ENCODE data around the gene EQTN. TPM values are rescaled to one million over a fixed set of nuclear protein-coding genes. Genes with fewer than 3 reads are reported as not detected.
"Not testable (repeated sequence)": the region's sequence is repeated elsewhere in the genome, so short reads cannot be mapped to it uniquely, and the experiment has no call there.

Gene EQTN
- total and polyA plus RNA-seq, 2 donors (not counting 1 experiment from before 2014, with no cell fraction given) = 0.58 TPM; not detected in 1

DNA sequence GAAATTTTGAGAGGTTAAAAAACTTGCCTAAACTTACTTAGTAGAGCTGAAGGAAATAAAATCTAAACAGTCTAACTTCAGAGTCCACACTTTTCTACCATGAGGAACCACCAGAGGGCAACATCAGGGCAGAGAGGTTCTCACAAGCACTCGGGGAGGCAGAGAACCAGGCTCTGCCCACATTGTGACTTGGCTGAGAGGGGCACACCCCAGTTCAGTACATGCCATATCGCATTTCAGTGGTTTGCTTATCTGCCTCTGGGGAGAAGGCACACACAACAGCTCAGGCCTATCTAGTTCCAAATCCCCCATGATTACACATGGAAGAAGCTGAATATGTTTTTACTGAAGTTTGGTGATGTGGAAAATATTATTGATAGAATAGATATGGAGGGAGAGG is 49.2 kb downstream of the EQTN start:
- CTCF ChIA-PET = interaction anchor here (0.5 to 1.7 kb wide), 4 partner anchors 31 to 641 kb away, joined by 3 to 5 read pairs (median 3); no protein-coding TSS in a partner anchor
- no peak overlapping the region for H3K27ac ChIP-seq (ENCODE audit: low read length in 2 of 2)

DNA sequence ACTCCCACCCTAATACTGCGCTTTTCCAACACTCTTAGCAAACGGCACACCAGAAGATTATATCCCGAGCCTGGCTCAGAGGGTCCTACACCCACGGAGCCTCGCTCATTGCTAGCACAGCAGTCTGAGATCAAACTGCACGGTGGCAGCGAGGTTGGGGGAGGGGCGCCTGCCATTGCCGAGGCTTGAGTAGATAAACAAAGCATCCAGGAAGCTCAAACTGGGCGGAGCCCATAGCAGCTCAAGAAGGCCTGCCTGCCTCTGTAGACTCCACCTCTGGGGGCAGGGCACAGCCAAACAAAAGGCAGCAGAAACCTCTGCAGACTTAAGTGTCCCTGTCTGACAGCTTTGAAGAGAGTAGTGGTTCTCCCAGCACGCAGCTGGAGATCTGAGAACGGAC is 57.3 kb downstream of the EQTN start:
- POLR2A ChIA-PET; H3K36me3 ChIP-seq (replicated peaks in 1 of 2; ENCODE audit: control extremely low read depth in 1 of 2, control insufficient read depth in 1 of 2, extremely low read depth in 1 of 2, insufficient read depth in 2 of 2, low read length in 1 of 2); H3K27ac Mint-ChIP-seq; H3K27ac ChIP-seq (ENCODE audit: low read length in 2 of 2); H3K27me3 Mint-ChIP-seq; H3K27me3 ChIP-seq (replicated peaks in 1 of 4; ENCODE audit: control extremely low read depth in 1 of 4, control insufficient read depth in 3 of 4, insufficient read depth in 4 of 4, low read length in 3 of 4); intact Hi-C loops (cut with micrococcal nuclease); H3K79me2 ChIP-seq (ENCODE audit: control insufficient read depth, insufficient read depth, low read length); CTCF ChIA-PET; H3K9ac ChIP-seq (ENCODE audit: low read length); H3K4me1 ChIP-seq (ENCODE audit: control insufficient read depth in 2 of 2, insufficient read depth in 2 of 2, low read length in 2 of 2); H3K4me2 ChIP-seq (replicated peaks; ENCODE audit: low read depth, low read length, poor library complexity, severe bottlenecking); H2AFZ ChIP-seq (ENCODE audit: insufficient read depth, low read depth, low read length, poor library complexity, severe bottlenecking); H3K4me1 Mint-ChIP-seq; H3K9me3 ChIP-seq (ENCODE audit: control extremely low read depth in 1 of 3, control insufficient read depth in 2 of 3, insufficient read depth in 1 of 3, low read length in 2 of 3); ATAC-seq (ENCODE audit: low read depth); H3K4me3 Mint-ChIP-seq; H3K4me3 ChIP-seq (ENCODE audit: control extremely low read depth in 1 of 5, extremely low read depth in 1 of 5, insufficient read depth in 1 of 5, low read depth in 2 of 5, low read length in 4 of 5); H4K20me1 ChIP-seq (ENCODE audit: control insufficient read depth, insufficient read depth, low read length, poor library complexity, severe bottlenecking); DNase-seq: not testable (repeated sequence)
- H3K9me3 Mint-ChIP-seq (ENCODE audit: insufficient read depth) = peaks cover 15% of the 10 kb centered on the region
- WGBS (ENCODE audit: insufficient coverage) = 79% methylated on average over 11 of the region's 12 CpGs

More for the DNA sequence above, 49.2 kb downstream of the EQTN start:
- Histone ChIP-seq H3K79me2 (ENCODE audit: control insufficient read depth, insufficient read depth, low read length) (no peaks in the 10 kb centered on the region), H3K4me3 (ENCODE audit: control extremely low read depth in 1 of 5, extremely low read depth in 1 of 5, insufficient read depth in 1 of 5, low read depth in 2 of 5, low read length in 4 of 5) (no peak overlapping the region), H3K36me3 (replicated peaks in 1 of 2; ENCODE audit: control extremely low read depth in 1 of 2, control insufficient read depth in 1 of 2, extremely low read depth in 1 of 2, insufficient read depth in 2 of 2, low read length in 1 of 2) (no peaks in the 10 kb centered on the region), H4K20me1 (ENCODE audit: control insufficient read depth, insufficient read depth, low read length, poor library complexity, severe bottlenecking) (no peaks in the 10 kb centered on the region), H3K9me3 (ENCODE audit: control extremely low read depth in 1 of 3, control insufficient read depth in 2 of 3, insufficient read depth in 1 of 3, low read length in 2 of 3) (no peaks in the 10 kb centered on the region), H2AFZ (ENCODE audit: insufficient read depth, low read depth, low read length, poor library complexity, severe bottlenecking) (no peak overlapping the region), H3K9ac (ENCODE audit: low read length) (no peak overlapping the region), H3K4me2 (replicated peaks; ENCODE audit: low read depth, low read length, poor library complexity, severe bottlenecking) (no peak overlapping the region), H3K27me3 (replicated peaks in 1 of 4; ENCODE audit: control extremely low read depth in 1 of 4, control insufficient read depth in 3 of 4, insufficient read depth in 4 of 4, low read length in 3 of 4) (peaks cover 0 to 4% (median 0%) of the 10 kb centered on the region in 4 experiments), H3K4me1 (ENCODE audit: control insufficient read depth in 2 of 2, insufficient read depth in 2 of 2, low read length in 2 of 2) (no peaks in the 10 kb centered on the region)
- peaks cover 17% of the 10 kb centered on the region for H3K27me3 Mint-ChIP-seq
- no peaks in the 10 kb centered on the region for H3K4me1 Mint-ChIP-seq
- no peak overlapping the region for H3K27ac Mint-ChIP-seq
- TF ChIP-seq EZH2 (IDR thresholded peaks at IDR 0.05; ENCODE audit: borderline replicate concordance, insufficient read depth, low read depth, low read length, poor library complexity, severe bottlenecking) = no peak
- TF ChIP-seq, protein P1, sequence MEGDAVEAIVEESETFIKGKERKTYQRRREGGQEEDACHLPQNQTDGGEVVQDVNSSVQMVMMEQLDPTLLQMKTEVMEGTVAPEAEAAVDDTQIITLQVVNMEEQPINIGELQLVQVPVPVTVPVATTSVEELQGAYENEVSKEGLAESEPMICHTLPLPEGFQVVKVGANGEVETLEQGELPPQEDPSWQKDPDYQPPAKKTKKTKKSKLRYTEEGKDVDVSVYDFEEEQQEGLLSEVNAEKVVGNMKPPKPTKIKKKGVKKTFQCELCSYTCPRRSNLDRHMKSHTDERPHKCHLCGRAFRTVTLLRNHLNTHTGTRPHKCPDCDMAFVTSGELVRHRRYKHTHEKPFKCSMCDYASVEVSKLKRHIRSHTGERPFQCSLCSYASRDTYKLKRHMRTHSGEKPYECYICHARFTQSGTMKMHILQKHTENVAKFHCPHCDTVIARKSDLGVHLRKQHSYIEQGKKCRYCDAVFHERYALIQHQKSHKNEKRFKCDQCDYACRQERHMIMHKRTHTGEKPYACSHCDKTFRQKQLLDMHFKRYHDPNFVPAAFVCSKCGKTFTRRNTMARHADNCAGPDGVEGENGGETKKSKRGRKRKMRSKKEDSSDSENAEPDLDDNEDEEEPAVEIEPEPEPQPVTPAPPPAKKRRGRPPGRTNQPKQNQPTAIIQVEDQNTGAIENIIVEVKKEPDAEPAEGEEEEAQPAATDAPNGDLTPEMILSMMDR (IDR thresholded peaks at IDR 0.05) = peak; percentile 59
- DNase-seq (peak; percentile 27), ATAC-seq (ENCODE audit: low read depth) (peak; percentile 21)
- H3K4me3 Mint-ChIP-seq = no peak overlapping the region
- POLR2A ChIA-PET = no interaction called here
- peaks cover 2% of the 10 kb centered on the region for H3K9me3 Mint-ChIP-seq (ENCODE audit: insufficient read depth)
- 0% methylated on average over 1 of the region's 2 CpGs for WGBS (ENCODE audit: insufficient coverage)
- intact Hi-C loops (cut with micrococcal nuclease) = loop anchor here (1.0 kb wide), 1 partner anchor 301 kb away; no protein-coding TSS in a partner anchor

Other genes starting within 250 kb of the EQTN start
- gene TEK, start 187.9 kb downstream of the EQTN start, total RNA-seq = not detected in 2 replicates
- gene TEK, start 187.9 kb downstream of the EQTN start, polyA plus RNA-seq = not detected in 2 replicates
- not detected in 2 replicates for gene IFNK, start 227.1 kb upstream of the EQTN start, total RNA-seq
- not detected in 2 replicates for gene IFNK, start 227.1 kb upstream of the EQTN start, polyA plus RNA-seq
- 7.3 and 7.6 TPM in 2 replicates for gene MOB3B, start 232.7 kb upstream of the EQTN start, total RNA-seq
- 7.9 and 11.4 TPM in 2 replicates for gene MOB3B, start 232.7 kb upstream of the EQTN start, polyA plus RNA-seq